GM12874 (cell line): ENCODE measurements around the gene RAB5B.

Experiments
- TF ChIP-seq, protein P1 (sequence below): IDR thresholded peaks from 2 replicates; pipeline ENCODE4 v1.5.1; 2011; ENCODE audit warnings: low read depth, mild to moderate bottlenecking, control low read depth, low read length, moderate library complexity; ENCODE audit not compliant: insufficient read depth

RAB5B gene

DNA sequence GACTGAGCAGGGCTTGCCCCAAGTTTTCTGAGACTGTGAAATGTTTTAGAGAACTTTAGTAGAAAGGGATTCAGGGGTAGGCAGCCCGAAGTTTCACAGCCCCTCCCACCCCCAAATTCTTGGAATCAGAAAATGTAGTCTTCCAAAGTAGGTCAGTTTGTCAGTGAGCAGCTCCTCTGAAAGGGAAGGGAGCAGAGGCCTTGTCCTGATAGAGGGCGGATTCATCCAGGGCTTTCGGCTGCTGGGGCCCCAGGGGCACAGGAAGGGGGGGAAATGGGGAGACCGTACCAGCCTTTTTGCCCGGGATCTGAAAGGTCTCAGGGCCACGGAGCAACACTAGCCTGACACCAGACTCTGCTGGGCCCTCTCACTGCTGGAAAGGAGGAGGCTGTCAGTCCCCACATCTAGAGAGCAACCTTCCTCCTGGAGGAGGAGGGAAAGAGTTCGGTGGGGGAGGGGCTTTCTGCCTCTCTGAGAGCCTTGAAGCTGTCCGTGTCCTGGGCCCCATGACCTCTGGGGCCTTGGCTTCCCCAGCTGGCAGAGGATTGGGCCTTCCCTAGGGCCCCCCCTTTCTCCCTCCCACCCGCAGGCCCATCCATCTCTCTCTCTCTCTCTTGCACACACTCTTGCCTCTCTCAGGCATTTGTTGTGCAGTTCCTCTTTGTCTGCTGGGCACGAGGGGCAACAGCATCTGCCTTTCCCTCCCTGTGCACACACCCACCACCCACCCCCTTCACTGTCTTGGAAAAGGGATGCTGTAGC lies 46.7 kb downstream of the RAB5B start, which contains the start of gene IKZF4:
Gene IKZF4, plus strand, starts transcription at position 621 of the 762 bp plus-strand sequence. CDS start 451 bp downstream, outside the sequence.
- TF ChIP-seq, protein P1, sequence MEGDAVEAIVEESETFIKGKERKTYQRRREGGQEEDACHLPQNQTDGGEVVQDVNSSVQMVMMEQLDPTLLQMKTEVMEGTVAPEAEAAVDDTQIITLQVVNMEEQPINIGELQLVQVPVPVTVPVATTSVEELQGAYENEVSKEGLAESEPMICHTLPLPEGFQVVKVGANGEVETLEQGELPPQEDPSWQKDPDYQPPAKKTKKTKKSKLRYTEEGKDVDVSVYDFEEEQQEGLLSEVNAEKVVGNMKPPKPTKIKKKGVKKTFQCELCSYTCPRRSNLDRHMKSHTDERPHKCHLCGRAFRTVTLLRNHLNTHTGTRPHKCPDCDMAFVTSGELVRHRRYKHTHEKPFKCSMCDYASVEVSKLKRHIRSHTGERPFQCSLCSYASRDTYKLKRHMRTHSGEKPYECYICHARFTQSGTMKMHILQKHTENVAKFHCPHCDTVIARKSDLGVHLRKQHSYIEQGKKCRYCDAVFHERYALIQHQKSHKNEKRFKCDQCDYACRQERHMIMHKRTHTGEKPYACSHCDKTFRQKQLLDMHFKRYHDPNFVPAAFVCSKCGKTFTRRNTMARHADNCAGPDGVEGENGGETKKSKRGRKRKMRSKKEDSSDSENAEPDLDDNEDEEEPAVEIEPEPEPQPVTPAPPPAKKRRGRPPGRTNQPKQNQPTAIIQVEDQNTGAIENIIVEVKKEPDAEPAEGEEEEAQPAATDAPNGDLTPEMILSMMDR, result no peak

DNA sequence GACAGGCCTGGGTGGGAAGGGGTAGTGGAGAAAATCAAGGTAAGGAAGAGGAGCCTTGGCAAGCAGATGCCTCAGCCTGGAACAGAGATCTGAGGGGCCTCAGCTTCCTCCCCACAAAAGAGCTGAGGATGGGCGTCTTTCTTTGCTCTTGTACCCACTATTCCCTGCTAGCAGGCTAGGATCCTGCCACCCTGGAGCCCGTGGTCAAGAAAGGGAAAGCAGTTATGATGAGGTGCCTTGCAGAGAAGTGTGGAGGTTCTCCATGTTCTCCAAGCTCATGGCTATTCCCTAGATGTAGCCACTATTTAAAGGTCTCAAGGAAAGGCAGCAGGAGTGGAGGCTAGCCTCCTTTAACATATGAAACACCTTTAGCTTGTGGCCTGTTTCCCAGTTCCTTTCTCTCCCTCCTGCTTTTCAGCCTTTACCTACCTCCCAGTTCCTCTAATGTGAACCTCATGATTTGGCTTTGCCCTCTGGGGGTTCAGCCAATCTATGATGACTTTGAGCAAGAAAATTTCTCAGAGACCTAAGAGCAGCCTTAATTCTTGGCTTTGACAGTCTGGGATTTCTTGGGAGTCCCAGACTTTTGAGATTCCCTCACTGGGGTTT lies 48.1 kb downstream of the RAB5B start:
- TF ChIP-seq, protein P1, result no peak

DNA sequence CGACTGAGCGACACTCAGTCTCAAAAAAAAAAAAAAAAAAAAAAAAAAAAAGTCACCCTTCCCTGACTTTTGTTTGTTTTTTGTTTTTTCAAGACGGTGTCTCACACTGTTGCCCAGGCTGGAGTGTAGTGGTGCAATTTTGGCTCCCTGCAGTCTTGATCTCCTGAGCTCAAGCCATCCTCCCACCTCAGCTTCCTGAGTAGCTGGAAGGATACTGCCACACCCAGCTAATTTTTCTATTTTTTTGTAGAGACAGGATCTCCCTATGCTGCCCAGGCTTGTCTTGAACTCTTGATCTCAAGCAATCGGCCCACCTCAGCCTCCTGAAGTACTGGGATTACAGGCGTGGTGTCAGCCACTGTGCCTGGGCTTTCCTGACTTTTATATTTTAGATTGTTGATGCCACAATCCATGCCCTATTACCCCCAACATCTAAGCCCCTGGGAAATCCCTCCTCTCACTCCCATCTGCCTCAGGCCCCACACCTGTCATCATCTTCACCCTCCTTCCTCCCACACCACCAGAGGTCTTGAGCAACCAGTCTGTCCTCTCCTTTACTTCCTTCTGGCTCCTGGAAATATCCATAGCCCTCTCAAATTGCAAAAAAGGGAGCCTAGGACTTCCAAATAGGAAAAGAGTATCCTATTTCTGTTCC lies 54.8 kb downstream of the RAB5B start:
- TF ChIP-seq, protein P1, result no peak

DNA sequence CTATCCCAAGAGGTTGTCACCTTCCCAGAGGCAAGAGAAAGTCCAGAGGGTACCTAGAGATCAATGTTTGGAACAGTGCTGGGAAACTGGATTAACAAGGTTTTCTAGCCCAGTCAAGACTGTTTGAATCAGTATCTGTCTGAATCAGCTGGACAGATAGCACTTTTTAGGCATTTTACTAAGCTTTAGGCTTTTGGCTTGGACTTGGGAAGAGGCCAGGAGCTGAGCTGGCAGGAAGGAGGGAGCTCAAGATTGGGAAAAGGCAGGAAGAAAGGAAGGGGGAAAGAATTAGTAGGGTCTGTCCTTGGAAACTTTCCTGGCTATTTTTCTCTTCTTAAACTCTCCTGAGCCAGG lies 55.3 kb downstream of the RAB5B start:
- TF ChIP-seq, protein P1, result no peak

DNA sequence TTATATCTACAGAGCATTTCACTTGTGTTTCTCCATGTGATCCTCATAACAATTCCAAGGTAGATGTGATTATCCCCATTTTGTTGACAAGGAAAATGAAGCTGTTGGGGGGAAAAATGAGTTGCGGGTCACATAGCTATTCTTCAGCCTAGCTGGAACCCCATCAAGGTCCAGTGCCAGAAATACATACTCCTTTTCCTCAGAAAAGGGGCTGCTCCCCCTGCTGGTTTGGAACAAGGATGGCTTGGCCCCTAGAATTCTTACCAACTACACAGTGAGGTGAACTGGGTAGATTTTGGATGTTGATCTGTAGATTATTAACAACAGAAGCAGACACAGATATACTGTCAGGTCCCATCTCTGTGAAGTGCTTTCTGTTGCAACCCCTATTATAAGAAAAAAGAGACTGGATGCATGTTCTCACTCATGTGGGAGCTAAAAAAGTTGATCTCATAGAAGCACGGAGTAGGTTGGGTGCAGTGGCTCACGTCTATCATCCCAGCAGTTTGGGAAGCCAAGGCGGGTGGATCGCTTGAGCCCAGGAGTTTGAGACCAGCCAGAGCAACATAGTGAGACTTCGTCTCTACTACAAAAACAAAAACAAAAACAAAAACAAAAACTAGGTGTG lies 55.9 kb downstream of the RAB5B start:
- TF ChIP-seq, protein P1, result peak; percentile 64

DNA sequence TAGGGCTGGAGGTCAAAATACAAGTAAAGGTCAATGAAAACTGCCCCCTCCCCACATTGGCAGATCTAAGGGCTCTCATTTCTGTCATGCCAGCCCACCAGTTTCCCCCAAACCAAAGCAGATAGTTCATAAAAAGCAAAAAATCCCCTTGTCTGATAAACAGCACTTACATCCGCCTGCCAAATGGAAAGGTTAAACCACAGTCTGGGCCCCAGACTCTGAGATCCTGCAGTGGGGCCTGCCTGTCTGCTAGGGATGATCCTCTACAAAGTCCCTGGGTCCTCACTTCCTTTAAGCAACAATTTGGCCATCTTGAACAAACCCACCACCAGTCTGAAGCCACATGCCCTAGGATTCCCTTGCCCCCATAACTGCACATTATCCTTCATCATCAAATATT lies 58.1 kb downstream of the RAB5B start:
- TF ChIP-seq, protein P1, result no peak
